Stimulated activated CD8-positive, alpha-beta memory T cell treated with anti-CD3 and anti-CD28 coated beads, Interleukin-7, amount 100 ng/mL, for 24 hours (primary cell): ENCODE measurements around the gene STK32B.

ENCODE experiments used
- DNase-seq: peaks from one replicate; pipeline ENCODE4 v3.0.0-alpha.2; 2020; ENCODE audit warnings: low read depth

The STK32B gene

GRCh38 chr4:5446595-5447226, 395.4 kb downstream of the STK32B start:
- no peak for DNase-seq

- DNase-seq: no peak
Observed at GRCh38 chr4:5447755-5448154, 396.5 kb downstream of the STK32B start.

- DNase-seq: no peak
Observed at GRCh38 chr4:5448221-5448620, 396.9 kb downstream of the STK32B start.

- no peak for DNase-seq
Observed at GRCh38 chr4:5451243-5451642, 400.0 kb downstream of the STK32B start.

DNA sequence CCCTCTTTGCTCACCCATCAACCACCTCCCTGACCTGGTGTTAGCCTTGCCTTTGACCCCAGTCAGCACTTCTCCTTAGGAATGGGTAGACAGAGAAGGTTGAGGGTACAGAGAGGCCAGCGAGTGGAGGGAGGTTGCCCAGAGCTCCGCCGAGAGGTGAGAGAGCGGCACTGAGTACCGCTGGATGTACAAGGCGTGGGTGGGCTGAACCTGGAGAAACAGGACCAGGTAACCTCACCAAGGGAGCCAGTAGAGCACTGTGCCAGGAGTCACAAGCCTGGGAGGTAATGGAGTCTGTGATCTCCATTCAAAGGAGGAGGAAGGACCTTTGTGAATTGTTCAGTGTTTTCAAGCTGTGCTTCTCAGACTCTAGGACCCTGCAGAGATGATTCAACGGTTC, 400.9 kb downstream of the STK32B start:
- no peak for DNase-seq

DNA sequence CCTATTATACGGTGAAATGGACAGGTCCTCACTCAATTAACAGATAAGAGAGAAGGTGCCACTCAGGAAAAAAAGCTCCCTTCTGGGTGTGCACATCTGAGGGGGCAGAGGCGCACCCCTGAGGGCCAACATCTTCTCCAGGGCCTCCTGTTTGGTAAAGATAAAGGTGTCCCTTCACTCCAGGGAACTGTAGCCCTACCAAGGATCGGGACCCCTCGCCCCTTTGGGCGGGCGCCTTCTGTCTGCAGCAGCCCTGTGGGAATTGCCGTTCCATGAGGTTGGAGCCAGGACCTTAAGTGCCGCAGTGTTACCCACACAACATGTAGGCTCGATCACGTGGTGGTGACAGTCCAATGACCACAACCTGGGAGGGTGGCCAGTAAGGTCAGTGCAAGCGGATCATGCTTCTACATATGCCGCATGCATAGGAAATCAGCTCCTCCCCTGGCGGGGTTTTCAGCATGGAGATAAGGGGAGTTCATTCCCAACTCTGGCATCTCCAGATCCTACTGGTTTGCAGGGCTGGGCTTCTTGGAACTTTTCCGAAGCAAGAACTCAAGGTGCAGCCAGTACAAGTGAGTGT, 403.8 kb downstream of the STK32B start:
- DNase-seq: no peak

GRCh38 chr4:5456296-5456845, 405.1 kb downstream of the STK32B start:
- DNase-seq: no peak

GRCh38 chr4:5458676-5459075, 407.4 kb downstream of the STK32B start:
- DNase-seq: no peak

DNA sequence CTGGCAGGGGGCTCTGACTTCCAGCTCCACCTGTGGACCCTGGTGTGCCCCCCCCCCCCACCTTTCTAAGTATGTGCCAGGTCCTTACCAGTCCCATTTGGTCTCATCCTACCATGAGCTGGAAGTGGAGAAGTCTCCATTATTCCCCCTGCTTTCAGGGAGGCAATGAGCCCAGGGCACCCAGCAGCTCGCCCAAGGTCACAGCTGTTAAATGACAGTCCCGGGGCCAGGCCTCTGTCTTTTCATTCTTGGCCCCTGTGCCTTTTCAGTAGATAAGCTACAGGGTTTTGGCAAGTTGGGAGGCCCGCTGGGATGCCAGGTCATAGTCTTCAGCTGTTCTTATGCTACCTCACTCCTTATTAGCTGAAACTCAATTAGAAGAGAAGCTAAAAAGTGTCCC, 408.0 kb downstream of the STK32B start:
- DNase-seq: no peak

DNA sequence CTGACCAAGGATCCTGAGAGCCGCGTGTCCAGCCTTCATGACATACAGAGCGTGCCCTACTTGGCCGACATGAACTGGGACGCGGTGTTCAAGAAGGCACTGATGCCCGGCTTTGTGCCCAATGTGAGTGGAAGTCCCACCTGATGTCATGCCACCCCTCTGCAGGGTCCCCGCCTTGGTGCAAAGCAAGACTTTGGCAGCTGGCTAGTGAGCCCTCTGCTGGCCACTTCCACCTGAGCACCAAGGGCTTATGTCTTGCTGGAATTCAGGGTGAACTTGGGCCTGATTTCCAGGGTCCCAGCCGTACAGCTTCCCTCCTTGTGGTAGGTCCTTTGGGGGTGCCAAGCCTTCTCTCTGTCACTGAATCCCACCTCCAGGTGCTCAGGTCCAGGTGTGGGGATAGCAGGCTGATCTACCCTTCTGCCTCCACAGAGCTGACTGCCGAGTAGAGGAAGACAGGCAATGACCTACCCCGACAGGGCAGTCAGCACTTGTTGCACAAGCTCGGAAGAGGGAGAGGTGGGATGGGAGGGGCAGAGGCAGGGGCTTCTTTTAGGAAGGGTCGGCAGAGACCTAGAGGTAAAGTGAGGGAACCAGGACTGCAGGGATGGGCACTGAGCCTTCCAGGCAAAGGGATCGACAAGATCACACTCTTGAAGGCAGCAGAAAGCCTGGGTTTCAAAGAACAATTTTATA, 409.0 kb downstream of the STK32B start:
- DNase-seq: no peak

DNA sequence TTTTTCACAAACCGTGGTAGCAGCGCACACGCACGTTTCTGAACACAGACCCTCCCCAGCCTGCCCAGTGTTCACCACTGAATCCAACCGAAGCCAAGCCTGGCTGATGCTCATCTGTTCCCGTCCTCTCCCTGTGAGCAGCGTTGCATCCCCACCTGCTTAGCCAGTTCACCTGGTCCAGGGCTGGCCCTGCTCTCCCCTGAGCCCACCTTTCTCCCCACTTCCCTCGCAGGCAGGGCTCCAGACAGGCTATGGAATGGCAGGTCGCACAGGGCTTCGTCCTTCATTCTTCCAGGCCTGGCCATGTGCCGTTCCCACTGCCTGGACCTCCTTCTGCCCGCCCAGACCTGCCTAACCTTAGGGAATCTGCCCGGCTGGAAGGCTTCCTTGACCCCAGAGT, 410.2 kb downstream of the STK32B start:
- no peak for DNase-seq

DNA sequence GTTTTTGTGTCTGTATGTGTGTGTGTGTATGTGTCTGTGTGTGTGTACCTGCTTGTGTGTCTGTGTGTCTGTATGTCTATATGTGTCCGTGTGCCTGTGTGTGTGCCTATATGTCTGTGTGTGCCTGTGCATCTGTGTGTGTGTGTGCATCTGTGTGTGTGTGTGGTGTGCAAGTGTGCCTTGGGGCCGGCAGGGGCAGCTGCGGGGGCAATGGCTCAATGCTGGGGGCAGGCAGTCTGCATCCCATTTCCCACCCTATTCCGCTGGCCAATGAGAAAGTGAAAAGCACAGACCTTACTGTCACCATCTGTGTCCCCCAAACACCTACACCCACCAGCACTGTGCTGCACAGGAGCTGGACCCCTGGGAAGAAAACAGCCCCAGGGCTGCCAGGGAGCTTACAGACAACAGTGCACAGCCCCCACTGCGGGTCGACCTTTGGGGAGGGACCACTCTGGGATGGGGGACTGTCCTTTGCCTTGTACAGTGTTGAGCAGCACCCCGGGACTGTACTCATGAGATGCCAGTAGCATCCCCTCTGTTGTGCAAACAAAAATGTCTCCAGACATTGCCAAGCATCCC, 411.1 kb downstream of the STK32B start:
- DNase-seq: no peak

GRCh38 chr4:5462896-5463295, 411.6 kb downstream of the STK32B start:
- no peak for DNase-seq

- DNase-seq: no peak
Observed at GRCh38 chr4:5463361-5463760, 412.1 kb downstream of the STK32B start.

GRCh38 chr4:5463936-5464650, 412.8 kb downstream of the STK32B start:
- no peak for DNase-seq

DNA sequence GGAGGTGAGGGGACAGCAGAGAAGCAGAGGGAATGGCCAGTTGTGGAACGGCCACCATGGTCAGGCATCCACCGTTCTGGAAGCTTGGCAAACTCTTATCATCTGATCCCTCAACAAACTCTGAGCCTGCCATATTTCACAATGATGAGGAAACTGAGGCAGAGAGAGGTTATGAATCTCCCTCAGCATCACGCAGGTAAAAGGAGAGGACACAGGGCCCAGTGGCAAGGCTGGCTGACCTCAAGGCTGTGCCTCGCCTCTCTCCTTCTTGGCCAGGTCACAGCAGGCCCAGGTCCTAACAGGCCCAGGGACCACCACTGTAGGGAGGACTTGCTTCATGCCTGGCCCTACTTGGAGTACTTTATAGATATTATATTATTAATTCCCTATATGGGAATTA, 414.2 kb downstream of the STK32B start:
- no peak for DNase-seq

DNA sequence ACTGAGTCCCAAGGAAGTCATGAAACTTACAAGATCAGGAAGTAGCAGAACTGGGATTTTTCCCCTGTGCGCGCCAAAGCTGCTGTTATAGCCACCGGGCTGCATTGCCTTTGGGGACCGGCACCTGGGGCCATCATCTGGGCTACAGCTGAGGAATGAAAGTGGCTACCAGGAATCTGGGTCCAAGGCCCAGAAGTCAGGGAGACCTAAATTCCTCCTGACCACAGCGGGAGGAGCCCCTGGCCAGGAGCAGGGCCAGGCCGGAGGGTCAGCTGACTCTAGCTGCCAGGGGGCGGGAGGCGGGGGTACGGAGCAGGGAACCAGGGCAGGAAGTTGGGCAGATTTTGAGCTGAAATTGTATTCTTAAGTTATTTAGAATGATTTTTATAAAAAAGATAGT, 414.7 kb downstream of the STK32B start:
- no peak for DNase-seq

DNA sequence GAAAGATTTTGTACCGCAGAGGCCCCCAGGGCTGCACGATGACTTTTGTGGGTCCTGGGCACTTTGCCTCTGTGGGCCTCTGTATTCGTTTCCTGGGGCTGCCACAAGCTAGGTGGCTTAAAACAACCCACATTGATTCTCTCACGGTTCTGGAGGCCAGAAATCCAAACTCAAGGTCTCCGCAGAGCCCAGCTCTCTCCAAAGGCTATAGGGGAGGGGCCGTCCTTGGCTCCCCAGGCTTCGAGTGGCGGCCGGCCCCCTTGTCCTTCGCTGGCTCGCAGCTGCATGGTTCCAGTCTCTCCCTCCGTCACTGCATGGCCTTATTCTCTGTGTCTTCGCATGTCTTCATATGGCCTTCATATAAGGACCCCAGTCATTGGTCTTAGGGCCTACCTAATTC, 415.8 kb downstream of the STK32B start:
- no peak for DNase-seq

DNA sequence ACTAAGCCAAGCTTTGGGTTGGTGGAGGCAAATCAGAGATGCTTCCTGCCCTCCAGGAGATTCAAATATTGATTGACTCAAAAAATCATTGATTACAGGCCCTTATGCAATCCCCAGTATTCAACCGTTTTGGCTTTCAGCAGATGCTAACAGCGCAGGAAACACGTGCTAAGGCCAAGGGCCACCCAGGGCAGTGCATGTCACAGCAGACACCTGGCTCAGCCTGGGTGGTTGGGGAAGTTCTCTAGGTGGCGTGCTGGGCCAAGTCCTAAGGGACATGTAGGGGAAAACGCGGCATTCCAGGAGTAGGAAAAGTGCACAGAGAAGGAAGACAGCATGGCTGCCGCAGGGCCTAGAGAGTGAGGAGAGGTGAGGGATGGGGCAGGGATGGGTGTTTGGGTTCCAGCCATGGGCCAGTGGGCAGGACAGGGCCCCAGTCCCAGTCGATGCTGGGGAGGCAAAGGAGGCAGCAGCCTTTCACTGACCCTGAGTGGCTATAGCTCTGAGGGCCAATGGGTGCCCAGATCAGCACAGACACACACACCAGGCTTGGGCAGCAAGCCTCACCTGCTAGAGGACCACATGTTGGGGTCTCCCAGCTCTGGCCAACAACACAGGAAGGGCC, 418.0 kb downstream of the STK32B start:
- DNase-seq: no peak

DNA sequence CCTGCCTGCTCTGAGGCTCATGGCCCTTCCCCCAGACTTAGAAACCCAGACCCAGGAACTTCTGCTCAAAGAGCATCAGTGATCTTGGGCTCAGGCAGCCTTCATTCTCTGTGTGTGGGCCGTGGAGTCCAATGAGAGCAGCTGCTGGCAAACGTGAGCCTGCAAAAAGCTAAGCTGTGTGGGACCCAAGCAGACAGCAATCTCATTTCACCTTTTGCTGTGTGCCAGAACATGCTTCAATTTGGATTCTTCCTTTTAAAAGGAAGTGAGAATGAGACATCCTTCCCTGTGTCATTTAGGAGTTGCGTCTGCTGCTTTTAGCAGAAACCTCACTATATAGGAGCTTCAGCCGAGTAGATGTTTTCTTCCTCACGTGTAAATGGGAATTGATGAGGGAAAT, 418.6 kb downstream of the STK32B start:
- DNase-seq: no peak

GRCh38 chr4:5470318-5471198, 419.3 kb downstream of the STK32B start:
- no peak for DNase-seq
